H1 (cell line): Measurements from ENCODE around the gene USP3. TPM values are rescaled to one million over a fixed set of nuclear protein-coding genes. Genes with fewer than 3 reads are reported as not detected.

Source experiments
- CTCF ChIA-PET: fragments of 300-600 bp; sonication (Branson Sonifier 250); formaldehyde crosslinking; loops from one replicate; lab custom pipeline; 2021; ENCODE audit not compliant: partially characterized antibody; lab: Charles Lee
- POLR2A ChIA-PET: fragments of 300-600 bp; sonication (Branson Sonifier 250); formaldehyde crosslinking; loops from one replicate; lab custom pipeline; 2021; ENCODE audit warnings: inconsistent platforms; ENCODE audit not compliant: partially characterized antibody; lab: Charles Lee
- DNase-seq, 2 experiments: peaks; one replicate each; pipeline versions ENCODE4 v3.0.0 to v3.0.0-alpha.2; 2010 to 2022; ENCODE audit warnings: low spot score in 2 of 2, low read depth in 1 of 2, mixed read lengths in 1 of 2
- FAIRE-seq: peaks from 2 replicates; lab custom pipeline; 2011; peaks lifted over from hg19 to GRCh38; lab: Jason Lieb, UNC
- H2AFZ ChIP-seq: 2 replicates; pipeline ENCODE4 v1.8.1; 2012; ENCODE audit warnings: low read length, inconsistent platforms
- H2AK5ac ChIP-seq: 2 replicates; pipeline ENCODE4 v1.6.1; 2013; ENCODE audit warnings: low read depth, low read length
- H2BK120ac ChIP-seq: replicated peaks from 2 replicates; pipeline ENCODE3; 2013; ENCODE audit warnings: low read depth, low read length, inconsistent platforms
- H2BK12ac ChIP-seq: 2 replicates; pipeline ENCODE4 v1.6.1; 2013; ENCODE audit warnings: low read depth, low read length
- H2BK15ac ChIP-seq: 2 replicates; pipeline ENCODE4 v1.6.1; 2013; ENCODE audit warnings: low read length
- H2BK20ac ChIP-seq: 2 replicates; pipeline ENCODE4 v1.6.1; 2013; ENCODE audit warnings: low read length
- H2BK5ac ChIP-seq: 2 replicates; pipeline ENCODE4 v1.6.1; 2013; ENCODE audit warnings: low read depth, low read length
- H3K14ac ChIP-seq: 2 replicates; pipeline ENCODE4 v1.6.1; 2013; ENCODE audit warnings: inconsistent platforms; ENCODE audit not compliant: insufficient read length
- H3K18ac ChIP-seq: 2 replicates; pipeline ENCODE4 v1.6.1; 2013; ENCODE audit warnings: low read length; ENCODE audit errors: extremely low read depth
- H3K23ac ChIP-seq: 2 replicates; pipeline ENCODE4 v1.6.1; 2013; ENCODE audit warnings: inconsistent platforms; ENCODE audit not compliant: insufficient read length
- H3K23me2 ChIP-seq: 2 replicates; pipeline ENCODE4 v1.6.1; 2013; ENCODE audit warnings: low read depth, low read length
- H3K27ac ChIP-seq: 2 replicates; pipeline ENCODE4 v1.6.1; 2011; ENCODE audit warnings: low read depth, low read length, inconsistent platforms
- H3K27me3 ChIP-seq, 4 experiments: replicated peaks in 1 of 4; 1 replicate in 1 of 4; 2 replicates in 3 of 4; pipeline versions ENCODE4 v1.6.1 to v1.8.1; 2011 to 2013; ENCODE audit warnings: low read length in 3 of 4, mild to moderate bottlenecking in 3 of 4, inconsistent platforms in 2 of 4, mixed read lengths in 2 of 4, moderate library complexity in 1 of 4; ENCODE audit not compliant: control insufficient read depth in 3 of 4, insufficient read depth in 3 of 4; ENCODE audit errors: extremely low read depth in 1 of 4
- H3K36me3 ChIP-seq, 4 experiments: 2 replicates each; pipeline versions ENCODE4 v1.6.1 to v1.8.1; 2011 to 2013; ENCODE audit warnings: mild to moderate bottlenecking in 4 of 4, low read length in 3 of 4, moderate library complexity in 2 of 4, control low read depth in 1 of 4, inconsistent platforms in 1 of 4; ENCODE audit not compliant: insufficient read depth in 4 of 4, control insufficient read depth in 2 of 4
- H3K4ac ChIP-seq: replicated peaks from 2 replicates; pipeline ENCODE3; 2013; ENCODE audit warnings: low read length, low read depth, mixed read lengths, inconsistent platforms; ENCODE audit not compliant: insufficient read length
- H3K4me1 ChIP-seq, 4 experiments: replicated peaks in 1 of 4; 1 replicate in 1 of 4; 2 replicates in 3 of 4; pipeline versions ENCODE4 v1.6.1 to v1.8.1; 2011 to 2013; ENCODE audit warnings: low read length in 3 of 4, inconsistent platforms in 2 of 4, mixed read lengths in 1 of 4; ENCODE audit not compliant: insufficient read depth in 4 of 4, control insufficient read depth in 3 of 4
- H3K4me2 ChIP-seq, 2 experiments: 2 replicates each; pipeline versions ENCODE4 v1.6.1 to v1.8.1; 2011 to 2013; ENCODE audit warnings: low read depth in 2 of 2, low read length in 2 of 2, control low read depth in 1 of 2, inconsistent platforms in 1 of 2, mild to moderate bottlenecking in 1 of 2; ENCODE audit not compliant: insufficient read depth in 1 of 2
- H3K4me3 ChIP-seq, 4 experiments: fragments of 200-600, 300-600 bp in 1 of 4; sonication (generic), shearing (Covaris generic), sonication (Bioruptor Twin) in 1 of 4; 2 replicates each; pipeline versions ENCODE4 v1.5.1 to v1.8.1; 2011 to 2016; ENCODE audit warnings: low read length in 4 of 4, low read depth in 3 of 4, control low read depth in 2 of 4, inconsistent platforms in 2 of 4, mild to moderate bottlenecking in 2 of 4, mixed read lengths in 1 of 4, moderate library complexity in 1 of 4; ENCODE audit not compliant: insufficient read depth in 2 of 4; ENCODE audit errors: extremely low read depth in 1 of 4
- H3K56ac ChIP-seq: replicated peaks from 2 replicates; pipeline ENCODE3; 2013; ENCODE audit warnings: low read depth, mild to moderate bottlenecking, mixed read lengths, low read length, inconsistent platforms; ENCODE audit not compliant: insufficient read length
- H3K79me1 ChIP-seq: 2 replicates; pipeline ENCODE4 v1.6.1; 2013; ENCODE audit warnings: low read depth, low read length, control low read depth
- H3K79me2 ChIP-seq, 2 experiments: 2 replicates each; pipeline versions ENCODE4 v1.6.1 to v1.8.1; 2012 to 2013; ENCODE audit warnings: low read length in 2 of 2, mild to moderate bottlenecking in 2 of 2, inconsistent platforms in 1 of 2; ENCODE audit not compliant: insufficient read depth in 2 of 2, control insufficient read depth in 1 of 2
- H3K9ac ChIP-seq, 4 experiments: replicated peaks in 1 of 4; 1 replicate in 1 of 4; 2 replicates in 3 of 4; pipeline versions ENCODE4 v1.6.1 to v1.8.1; 2011 to 2013; ENCODE audit warnings: low read depth in 3 of 4, low read length in 3 of 4, control low read depth in 2 of 4, mild to moderate bottlenecking in 2 of 4, moderate library complexity in 2 of 4, inconsistent platforms in 1 of 4; ENCODE audit errors: extremely low read depth in 1 of 4
- H3K9me3 ChIP-seq, 2 experiments: 2 replicates each; pipeline versions ENCODE4 v1.6.1 to v1.8.1; 2012 to 2013; ENCODE audit warnings: mild to moderate bottlenecking in 2 of 2, moderate library complexity in 2 of 2, control low read depth in 1 of 2, inconsistent platforms in 1 of 2, low read depth in 1 of 2, low read length in 1 of 2, mixed read lengths in 1 of 2; ENCODE audit not compliant: insufficient read depth in 2 of 2
- H4K20me1 ChIP-seq, 2 experiments: replicated peaks in 1 of 2; 2 replicates each; pipeline versions ENCODE3 to v1.8.1; 2011 to 2013; ENCODE audit warnings: inconsistent platforms in 2 of 2, low read length in 2 of 2, mild to moderate bottlenecking in 1 of 2; ENCODE audit not compliant: insufficient read depth in 2 of 2, control insufficient read depth in 1 of 2
- H4K5ac ChIP-seq: 2 replicates; pipeline ENCODE4 v1.6.1; 2013; ENCODE audit warnings: low read length, low read depth, mixed read lengths, inconsistent platforms; ENCODE audit not compliant: insufficient read length
- H4K8ac ChIP-seq: 2 replicates; pipeline ENCODE4 v1.8.0; 2013; ENCODE audit warnings: mild to moderate bottlenecking, moderate library complexity, low read length, inconsistent platforms; ENCODE audit not compliant: insufficient read depth; ENCODE audit errors: extremely low read depth
- H4K91ac ChIP-seq: replicated peaks from 2 replicates; pipeline ENCODE3; 2013; ENCODE audit warnings: low read length, mixed read lengths, inconsistent platforms; ENCODE audit not compliant: insufficient read length
- BRCA1 ChIP-seq: IDR thresholded peaks from 2 replicates; pipeline ENCODE4 v1.6.1; 2012; ENCODE audit warnings: low read depth, low read length, improper control_type of control experiment
- EGR1 ChIP-seq: IDR thresholded peaks from 2 replicates; pipeline ENCODE4 v1.6.1; 2011; ENCODE audit warnings: low read depth, low read length, borderline replicate concordance
- GABPA ChIP-seq: IDR thresholded peaks from 2 replicates; pipeline ENCODE4 v1.6.1; 2011; ENCODE audit warnings: mild to moderate bottlenecking, low read length, moderate library complexity, borderline replicate concordance; ENCODE audit not compliant: insufficient read depth
- JUND ChIP-seq: IDR thresholded peaks from 2 replicates; pipeline ENCODE4 v1.6.1; 2011; ENCODE audit warnings: mild to moderate bottlenecking, improper control_type of control experiment, low read length
- POLR2AphosphoS5 ChIP-seq: IDR thresholded peaks from 2 replicates; pipeline ENCODE4 v1.6.1; 2011; ENCODE audit warnings: low read depth, low read length
- POU5F1 ChIP-seq: IDR thresholded peaks from 2 replicates; pipeline ENCODE4 v1.6.1; 2011; ENCODE audit warnings: low read depth, mild to moderate bottlenecking, low read length, moderate library complexity
- RAD21 ChIP-seq, 2 experiments: IDR thresholded peaks in 1 of 2; conservative IDR thresholded peaks in 1 of 2; 2 replicates each; pipeline ENCODE4 v1.6.1; 2011; ENCODE audit warnings: low read depth in 2 of 2, low read length in 2 of 2, improper control_type of control experiment in 1 of 2, inconsistent platforms in 1 of 2, mild to moderate bottlenecking in 1 of 2, moderate library complexity in 1 of 2
- SAP30 ChIP-seq: fragments of 300-600 bp; sonication (generic); IDR thresholded peaks from 2 replicates; pipeline ENCODE4 v1.7.1; 2012; ENCODE audit warnings: low read length, moderate library complexity, mild to moderate bottlenecking, inconsistent platforms; ENCODE audit not compliant: insufficient read depth, insufficient replicate concordance
- SIN3A ChIP-seq, 2 experiments: IDR thresholded peaks in 1 of 2; conservative IDR thresholded peaks in 1 of 2; 2 replicates each; pipeline ENCODE4 v1.6.1; 2011 to 2012; ENCODE audit warnings: low read length in 2 of 2, improper control_type of control experiment in 1 of 2, low read depth in 1 of 2, mild to moderate bottlenecking in 1 of 2
- SP2 ChIP-seq: IDR thresholded peaks from 2 replicates; pipeline ENCODE4 v1.6.1; 2012; ENCODE audit warnings: mild to moderate bottlenecking, low read length, inconsistent platforms
- SRF ChIP-seq: IDR thresholded peaks from 2 replicates; pipeline ENCODE4 v1.6.1; 2011; ENCODE audit warnings: mild to moderate bottlenecking, low read depth, low read length, moderate library complexity
- SUZ12 ChIP-seq: fragments of 200-600 bp; sonication (generic); IDR thresholded peaks from 2 replicates; pipeline ENCODE4 v1.6.1; 2012; ENCODE audit warnings: mild to moderate bottlenecking, inconsistent platforms, low read length, moderate library complexity, mixed read lengths
- TBP ChIP-seq: IDR thresholded peaks from 2 replicates; pipeline ENCODE4 v1.6.1; 2011; ENCODE audit warnings: low read depth, low read length, improper control_type of control experiment
- WGBS, 2 experiments: shearing (Covaris generic) in 1 of 2; methylation state at CpG; one replicate each; pipeline versions ENCODE4 v1.1.6 to v1.1.7; 2013 to 2015; ENCODE audit warnings: low lambda C conversion rate in 2 of 2, mixed read lengths in 2 of 2, inconsistent platforms in 1 of 2, low coverage in 1 of 2, missing lambda C conversion rate in 1 of 2; ENCODE audit not compliant: insufficient replicate concordance in 2 of 2, insufficient coverage in 1 of 2, insufficient read length in 1 of 2; ENCODE audit errors: extremely low coverage in 1 of 2, missing lambda C conversion rate in 1 of 2; 5-methylcytosine and 5-hydroxymethylcytosine counted together
- polyA plus RNA-seq, 7 experiments: library from polyadenylated mRNA; depleted of rRNA in 3 of 7; stranded (reverse) in 5 of 7; unstranded in 2 of 7; fragments of >200 nt in 5 of 7; fragments of 200-250 nt in 2 of 7; gene quantifications; 1 replicate in 5 of 7; 2 replicates in 1 of 7; 4 replicates in 1 of 7; pipeline versions ENCODE4 v1.2.1 to v1.2.3, GENCODE V29; 2011 to 2013; ENCODE audit warnings: missing spikeins in 2 of 7, mixed read lengths in 2 of 7
- total RNA-seq: library from RNA; stranded (reverse); fragmentation: NEBNext Ultra II Directional; extraction: Animal tissue kit (Norgen Biotek cat#: 25700); gene quantifications from 2 replicates; pipeline ENCODE4 v1.2.1, GENCODE V29; 2021
- TF ChIP-seq, protein P1 (sequence below): IDR thresholded peaks from 2 replicates; pipeline ENCODE4 v1.6.1; 2012; ENCODE audit warnings: inconsistent platforms

The USP3 gene
- total and polyA plus RNA-seq, 2 of the 8 experiments (the other 6 are each of a cell fraction or from before 2014, with no cell fraction given), result 15.5 to 16.2 TPM

DNA sequence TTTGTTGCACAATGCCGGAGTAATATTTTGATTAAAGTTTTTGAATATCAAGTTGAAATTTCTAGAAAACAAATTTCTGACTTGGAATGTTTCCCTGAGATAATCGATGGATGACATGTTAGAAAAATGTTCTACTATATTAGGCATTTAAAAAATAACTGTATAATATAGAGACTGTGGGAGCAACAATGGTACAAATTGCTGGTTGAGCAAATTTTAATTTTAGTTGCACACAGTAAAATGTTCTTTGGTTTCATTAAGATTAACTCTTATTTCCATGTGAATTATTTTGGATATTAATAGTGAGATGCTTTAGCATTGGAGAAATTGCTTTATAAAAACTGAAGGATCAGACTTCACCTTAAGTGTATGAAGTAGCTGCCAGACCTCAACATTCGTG lies 9.3 kb downstream of the USP3 start:
- Histone ChIP-seq H2BK12ac (no peak overlapping the region), H3K4me1 (peaks cover 0 to 14% (median 4%) of the 10 kb centered on the region in 4 experiments; a peak in 3 of 7 replicates), H3K14ac (no peak overlapping the region), H3K9ac (no peak overlapping the region), H3K36me3 (no peaks in the 10 kb centered on the region), H3K56ac (no peak overlapping the region), H3K79me1 (no peaks in the 10 kb centered on the region), H3K23ac (no peak overlapping the region), H3K27ac (no peak overlapping the region), H2BK15ac (no peak overlapping the region), H3K27me3 (no peaks in the 10 kb centered on the region), H3K4ac (no peak overlapping the region), H3K79me2 (peaks cover 0 to 53% of the 10 kb centered on the region in 2 experiments; a peak in 2 of 4 replicates), H4K8ac (no peak overlapping the region), H2BK20ac (no peak overlapping the region), H4K91ac (no peak overlapping the region), H3K18ac (no peak overlapping the region), H2AFZ (no peak overlapping the region), H3K4me3 (no peak overlapping the region), H2BK5ac (no peak overlapping the region), H3K23me2 (no peaks in the 10 kb centered on the region), H2BK120ac (no peak overlapping the region), H3K4me2 (no peak overlapping the region), H2AK5ac (no peak overlapping the region), H4K20me1 (peaks cover 2 to 10% of the 10 kb centered on the region in 2 experiments), H3K9me3 (no peaks in the 10 kb centered on the region), H4K5ac (no peak overlapping the region)
- ChIA-PET CTCF (interaction anchor here (0.6 to 2.0 kb wide), 7 partner anchors 16 to 109 kb away, joined by 3 to 7 read pairs (median 4); no protein-coding TSS in a partner anchor), POLR2A (interaction anchor here (1.3 kb wide), 1 partner anchor 8 kb away, joined by 3 read pairs; no protein-coding TSS in a partner anchor)
- 95% methylated on average over 3 of the region's 3 CpGs; no CpG with 5 or more reads in 1 of the 2 experiments for WGBS, 2 experiments
- FAIRE-seq, result no peak
- no peak for DNase-seq
- TF ChIP-seq SP2, result no peak
- no peak for TF ChIP-seq BRCA1
- no peak for TF ChIP-seq RAD21 (IDR thresholded peaks at IDR 0.05 in 1 of 2, conservative IDR thresholded peaks at IDR 0.05 in 1 of 2; ENCODE audit: low read depth in 2 of 2, low read length in 2 of 2)
- no peak for TF ChIP-seq EGR1
- TF ChIP-seq SRF, result no peak
- no peak for TF ChIP-seq SAP30
- TF ChIP-seq GABPA, result no peak
- no peak for TF ChIP-seq JUND
- TF ChIP-seq, protein P1, sequence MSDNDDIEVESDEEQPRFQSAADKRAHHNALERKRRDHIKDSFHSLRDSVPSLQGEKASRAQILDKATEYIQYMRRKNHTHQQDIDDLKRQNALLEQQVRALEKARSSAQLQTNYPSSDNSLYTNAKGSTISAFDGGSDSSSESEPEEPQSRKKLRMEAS, result no peak
- no peak for TF ChIP-seq POLR2AphosphoS5
- no peak for TF ChIP-seq TBP
- no peak for TF ChIP-seq SUZ12
- TF ChIP-seq POU5F1, result no peak
- no peak for TF ChIP-seq SIN3A (conservative IDR thresholded peaks at IDR 0.05 in 1 of 2, IDR thresholded peaks at IDR 0.05 in 1 of 2; ENCODE audit: low read depth in 1 of 2, low read length in 2 of 2)
